ENCODE measurements around the gene TLL1.

The TLL1 gene

GRCh38 chr4:165872461-165873297 is at the start of gene TLL1:
TLL1 (plus strand) TSS chr4:165873237; CDS start chr4:165873905, 668 bp downstream.
- DNase-seq = no peak

DNA sequence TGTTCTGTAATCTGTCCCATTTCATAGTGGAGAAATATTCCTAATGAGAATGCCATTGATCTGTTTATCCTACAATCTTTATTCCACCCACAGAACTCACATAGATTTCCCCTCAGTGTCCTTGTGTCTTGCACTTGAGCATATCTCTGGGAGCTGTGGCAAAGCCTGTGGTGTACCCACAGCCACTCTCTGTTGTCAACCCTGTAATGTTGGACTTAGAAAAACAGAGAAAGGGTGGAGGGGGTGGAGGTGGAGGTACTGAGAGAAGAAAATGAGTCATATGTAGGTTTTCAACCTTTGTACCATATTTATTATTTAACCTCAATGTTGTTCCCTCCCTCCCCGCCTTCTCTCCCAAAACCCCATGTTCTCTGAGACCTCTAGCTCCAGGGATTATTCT is 46.9 kb upstream of the TLL1 start:
- DNase-seq = no peak

GRCh38 chr4:165827018-165827417 is 46.0 kb upstream of the TLL1 start:
- no peak for DNase-seq

- DNase-seq = no peak
Observed at GRCh38 chr4:165828928-165829327, 44.1 kb upstream of the TLL1 start.

DNA sequence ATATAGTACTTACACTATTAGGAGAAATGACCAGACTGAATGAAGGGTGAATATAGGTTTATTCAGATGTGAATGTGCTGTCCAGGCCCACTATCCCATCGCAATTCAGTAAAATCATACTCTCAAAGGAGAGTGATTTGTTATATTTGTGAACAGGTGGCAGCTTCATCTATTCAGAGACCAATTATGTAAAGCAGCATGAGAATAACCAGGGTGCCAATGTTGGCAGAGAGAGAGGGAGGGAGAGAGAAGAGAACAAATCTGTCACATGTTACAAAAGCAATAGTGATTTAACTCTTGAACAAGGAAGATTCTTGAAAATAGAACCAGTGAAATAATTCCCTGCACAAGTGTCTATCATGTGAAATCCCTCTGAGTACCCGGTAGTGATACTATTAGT is 38.9 kb upstream of the TLL1 start:
- DNase-seq = no peak

GRCh38 chr4:165838575-165838974 is 34.5 kb upstream of the TLL1 start:
- DNase-seq = no peak

- no peak for DNase-seq
Observed at GRCh38 chr4:165839615-165840333, 33.3 kb upstream of the TLL1 start.

- no peak for DNase-seq
Observed at GRCh38 chr4:165842684-165843083, 30.4 kb upstream of the TLL1 start.

- no peak for DNase-seq
Observed at GRCh38 chr4:165844161-165844560, 28.9 kb upstream of the TLL1 start.

DNA sequence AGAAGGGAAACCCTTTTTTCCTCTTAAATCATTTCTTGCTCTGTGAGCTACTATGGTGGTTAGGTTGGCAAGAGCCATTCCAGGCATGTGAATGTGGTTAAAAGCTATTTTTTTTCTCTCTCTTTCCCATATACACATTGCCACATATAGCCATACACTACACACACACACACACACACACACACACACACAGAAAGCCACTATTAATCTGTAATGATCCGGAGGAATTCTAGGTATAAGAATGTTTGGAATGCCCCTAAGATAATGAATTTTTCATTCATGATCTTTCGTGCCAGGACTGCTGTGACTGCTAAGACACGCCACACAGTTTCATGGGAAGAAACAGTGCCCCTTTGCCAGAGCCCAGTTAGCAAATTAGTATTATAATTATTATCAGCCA is 21.8 kb upstream of the TLL1 start:
- DNase-seq = no peak

GRCh38 chr4:165855191-165855590 is 17.8 kb upstream of the TLL1 start:
- DNase-seq = no peak

- no peak for DNase-seq
Observed at GRCh38 chr4:165861363-165861762, 11.7 kb upstream of the TLL1 start.

DNA sequence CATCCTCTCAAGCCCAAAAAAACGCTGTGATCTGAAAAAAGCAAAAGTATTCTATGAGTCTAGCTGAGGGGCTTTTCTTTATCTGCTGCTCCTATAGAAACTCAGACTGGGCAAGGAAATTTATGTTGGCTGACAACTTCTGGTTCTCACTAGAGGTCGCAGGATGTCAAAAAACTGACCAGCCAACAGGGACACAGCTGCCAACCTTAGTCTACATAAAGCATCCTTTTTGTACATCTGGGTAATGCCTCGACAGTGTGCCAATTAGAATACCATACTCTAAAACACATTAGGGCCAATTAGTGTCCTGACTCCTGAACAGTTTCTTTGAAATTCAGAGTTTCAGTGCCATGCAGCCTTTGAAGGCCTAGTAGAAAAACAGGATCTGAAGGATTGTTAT is 8.8 kb upstream of the TLL1 start:
- no peak for DNase-seq

GRCh38 chr4:165866019-165866650 is 6.9 kb upstream of the TLL1 start:
- DNase-seq = no peak

GRCh38 chr4:165867961-165868360 is 5.1 kb upstream of the TLL1 start:
- DNase-seq = no peak

- no peak for DNase-seq
Observed at GRCh38 chr4:165873298-165874071, 448 bp downstream of the TLL1 start.

GRCh38 chr4:165874072-165874790 is 1.2 kb downstream of the TLL1 start:
- no peak for DNase-seq

DNA sequence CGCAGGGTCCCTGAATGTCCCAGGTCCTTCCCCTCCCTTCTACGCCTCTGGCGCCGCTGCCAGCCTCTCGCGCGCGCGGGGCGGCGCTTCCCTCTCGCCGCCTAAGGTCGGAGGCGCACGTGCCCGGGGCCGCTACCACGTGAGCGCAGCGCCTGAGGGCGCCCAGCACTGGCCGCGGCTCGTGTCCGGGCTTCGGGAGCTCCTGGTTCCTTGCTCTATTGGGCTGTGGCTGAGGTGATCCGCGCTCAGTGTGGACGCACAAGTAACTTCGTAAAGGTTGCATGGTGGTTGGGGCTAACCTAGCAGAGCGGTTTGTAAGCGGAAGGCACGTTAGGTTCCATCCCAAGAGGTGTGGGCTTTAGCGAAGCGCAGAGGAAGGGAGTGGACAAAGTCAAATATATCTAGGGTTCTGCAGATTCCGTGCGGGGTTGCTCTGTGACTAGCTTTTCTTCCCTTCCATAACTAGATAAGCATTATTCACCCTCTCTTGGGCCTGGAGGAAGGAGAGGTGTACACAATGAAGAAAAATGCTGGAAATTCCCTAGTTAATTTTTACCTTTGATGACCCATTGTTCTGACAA is 1.8 kb downstream of the TLL1 start:
- DNase-seq = no peak

- DNase-seq = no peak
Observed at GRCh38 chr4:165875446-165875845, 2.4 kb downstream of the TLL1 start.

- no peak for DNase-seq
Observed at GRCh38 chr4:165877286-165877685, 4.2 kb downstream of the TLL1 start.

DNA sequence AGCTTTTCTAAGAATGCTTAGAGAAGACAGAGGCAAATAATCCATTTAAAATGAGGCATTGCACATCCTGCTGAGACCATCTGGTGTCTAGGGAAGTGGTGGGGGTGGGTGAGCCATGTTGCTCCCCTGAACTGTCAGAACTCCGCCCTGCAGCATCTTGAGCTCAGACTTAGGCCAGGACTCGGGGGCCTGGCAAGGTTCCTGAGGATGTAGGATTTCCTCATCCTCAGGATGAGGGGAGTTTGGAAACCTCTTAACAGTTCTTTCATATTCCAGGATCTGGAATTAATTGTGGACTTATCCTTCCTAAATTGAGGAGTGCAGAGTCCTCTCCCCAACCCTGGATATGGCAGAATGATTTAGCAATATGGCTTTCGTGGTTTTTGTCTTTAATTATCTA is 6.6 kb downstream of the TLL1 start:
- no peak for DNase-seq

- DNase-seq = no peak
Observed at GRCh38 chr4:165894159-165894558, 21.1 kb downstream of the TLL1 start.

Measured in CD4-positive, alpha-beta T cell treated with Interleukin-17A for 1 hour (primary cell).